MM.1S (cell line): ENCODE measurements around the gene BYSL.

Experiments used
- DNase-seq: peaks from one replicate; pipeline ENCODE4 v3.0.0-alpha.2; 2015
- H2AFZ ChIP-seq: fragments of 300-600 bp; sonication (generic); 2 replicates; pipeline ENCODE4 v1.6.0; 2016; ENCODE audit warnings: antibody characterized with exemption, low read length
- H3F3A ChIP-seq: fragments of 300-600 bp; sonication (generic); 2 replicates; pipeline ENCODE4 v1.6.1; 2016; ENCODE audit warnings: mild to moderate bottlenecking, antibody characterized with exemption, low read length, moderate library complexity, mixed read lengths; ENCODE audit not compliant: insufficient read depth
- H3K27ac ChIP-seq: fragments of 300-600 bp; sonication (generic); 2 replicates; pipeline ENCODE4 v1.5.1; 2016; ENCODE audit warnings: mild to moderate bottlenecking, low read length
- H3K27me3 ChIP-seq: fragments of 300-600 bp; sonication (generic); replicated peaks from 2 replicates; pipeline ENCODE4 v1.6.0; 2016; ENCODE audit warnings: low read length; ENCODE audit not compliant: insufficient read depth
- H3K36me3 ChIP-seq: fragments of 300-600 bp; sonication (generic); replicated peaks from 2 replicates; pipeline ENCODE4 v1.6.1; 2016; ENCODE audit warnings: mild to moderate bottlenecking, low read length, mixed read lengths; ENCODE audit not compliant: insufficient read depth
- H3K4me1 ChIP-seq: fragments of 300-600 bp; sonication (generic); 2 replicates; pipeline ENCODE4 v1.6.1; 2016; ENCODE audit warnings: low read length, mixed read lengths
- H3K4me2 ChIP-seq: fragments of 300-600 bp; sonication (generic); 2 replicates; pipeline ENCODE4 v1.6.0; 2016; ENCODE audit warnings: low read depth, low read length
- H3K4me3 ChIP-seq: fragments of 300-600 bp; sonication (generic); 2 replicates; pipeline ENCODE4 v1.5.1; 2016; ENCODE audit warnings: low read length, mixed read lengths
- H3K79me2 ChIP-seq: fragments of 300-600 bp; sonication (generic); 2 replicates; pipeline ENCODE4 v1.6.1; 2016; ENCODE audit warnings: mixed run types, low read length, mixed read lengths
- H3K9ac ChIP-seq: fragments of 300-600 bp; sonication (generic); 2 replicates; pipeline ENCODE4 v1.6.1; 2016; ENCODE audit warnings: low read length, mixed read lengths
- H3K9me2 ChIP-seq: fragments of 300-600 bp; sonication (generic); replicated peaks from 2 replicates; pipeline ENCODE4 v1.6.1; 2016; ENCODE audit warnings: mild to moderate bottlenecking, low read length, mixed read lengths; ENCODE audit not compliant: insufficient read depth
- H3K9me3 ChIP-seq: fragments of 300-600 bp; sonication (generic); replicated peaks from 2 replicates; pipeline ENCODE4 v1.6.1; 2016; ENCODE audit warnings: mild to moderate bottlenecking, low read length, mixed read lengths; ENCODE audit not compliant: insufficient read depth
- H4K20me1 ChIP-seq: fragments of 300-600 bp; sonication (generic); 2 replicates; pipeline ENCODE4 v1.6.1; 2016; ENCODE audit warnings: mild to moderate bottlenecking, low read length, moderate library complexity, mixed read lengths; ENCODE audit not compliant: insufficient read depth
- CTCF ChIP-seq: fragments of 300-600 bp; sonication (generic); IDR thresholded peaks from 2 replicates; pipeline ENCODE4 v1.5.1; 2016; ENCODE audit warnings: antibody characterized with exemption, low read length, mixed read lengths
- EZH2 ChIP-seq: fragments of 300-600 bp; sonication (generic); optimal IDR thresholded peaks from 2 replicates; pipeline ENCODE3; 2017; ENCODE audit warnings: low read depth, mild to moderate bottlenecking, antibody characterized with exemption, low read length, mixed read lengths
- EZH2phosphoT487 ChIP-seq: fragments of 300-600 bp; sonication (generic); IDR thresholded peaks from 2 replicates; pipeline ENCODE4 v1.6.1; 2018; ENCODE audit warnings: antibody characterized with exemption, low read length

BYSL gene

DNA sequence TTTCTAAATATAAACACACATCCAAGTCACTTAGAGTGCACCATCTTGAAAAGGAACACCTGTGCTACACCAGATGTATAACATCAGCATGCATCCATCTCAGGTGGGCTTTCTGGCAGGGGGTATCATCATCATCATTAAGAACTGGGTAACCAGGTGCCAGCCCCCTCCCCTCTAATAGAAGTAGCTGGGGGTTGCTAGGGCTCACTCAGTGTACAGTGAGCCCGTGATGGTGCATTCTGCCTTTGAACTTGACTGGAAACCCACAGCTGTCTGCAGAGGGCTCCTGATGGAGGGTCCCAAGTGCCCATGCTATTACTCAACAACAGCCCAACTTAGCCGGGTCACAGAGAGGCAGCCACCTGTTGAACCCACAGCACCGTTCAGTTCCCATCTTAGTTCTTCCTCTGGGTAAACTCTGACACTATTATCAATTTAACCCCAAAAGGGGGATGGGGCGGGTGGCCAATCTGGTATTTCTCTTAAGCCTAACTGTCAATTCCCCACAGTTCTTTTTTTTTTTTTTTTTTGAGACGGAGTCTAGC, 53.1 kb downstream of the BYSL start:
- no peaks in the 10 kb centered on the region for H4K20me1 ChIP-seq
- H3K36me3 ChIP-seq = no peaks in the 10 kb centered on the region
- no peak overlapping the region for H2AFZ ChIP-seq
- H3K4me2 ChIP-seq = no peak overlapping the region
- H3K9ac ChIP-seq = no peak overlapping the region
- H3K9me3 ChIP-seq = no peaks in the 10 kb centered on the region
- no peaks in the 10 kb centered on the region for H3K4me1 ChIP-seq
- no peak overlapping the region for H3K4me3 ChIP-seq
- H3K27me3 ChIP-seq = no peaks in the 10 kb centered on the region
- H3K79me2 ChIP-seq = no peaks in the 10 kb centered on the region
- TF ChIP-seq CTCF (no peak), EZH2phosphoT487 (no peak), EZH2 (no peak)
- no peak overlapping the region for H3K27ac ChIP-seq
- no peaks in the 10 kb centered on the region for H3F3A ChIP-seq
- DNase-seq = no peak
- no peaks in the 10 kb centered on the region for H3K9me2 ChIP-seq

- Histone ChIP-seq H3K27ac (no peak overlapping the region), H3K79me2 (no peaks in the 10 kb centered on the region), H3K27me3 (no peaks in the 10 kb centered on the region), H2AFZ (no peak overlapping the region), H4K20me1 (no peaks in the 10 kb centered on the region), H3K4me1 (no peaks in the 10 kb centered on the region), H3K4me3 (no peak overlapping the region), H3K36me3 (no peaks in the 10 kb centered on the region), H3K4me2 (no peak overlapping the region), H3F3A (no peaks in the 10 kb centered on the region), H3K9me3 (no peaks in the 10 kb centered on the region), H3K9ac (no peak overlapping the region), H3K9me2 (no peaks in the 10 kb centered on the region)
- no peak for DNase-seq
- TF ChIP-seq EZH2phosphoT487 (no peak), EZH2 (no peak), CTCF (no peak)
Measured at GRCh38 chr6:41975276-41975675, 54.0 kb downstream of the BYSL start.

GRCh38 chr6:41976794-41977484, 55.6 kb downstream of the BYSL start:
- Histone ChIP-seq H3K9me2 (no peaks in the 10 kb centered on the region), H3K4me3 (no peak overlapping the region), H3K27me3 (no peaks in the 10 kb centered on the region), H3K9me3 (no peaks in the 10 kb centered on the region), H3K9ac (no peak overlapping the region), H3K36me3 (no peaks in the 10 kb centered on the region), H3K4me1 (no peaks in the 10 kb centered on the region), H3K79me2 (no peaks in the 10 kb centered on the region), H2AFZ (no peak overlapping the region), H3K4me2 (no peak overlapping the region), H4K20me1 (no peaks in the 10 kb centered on the region), H3K27ac (no peak overlapping the region), H3F3A (no peaks in the 10 kb centered on the region)
- DNase-seq = no peak
- no peak for TF ChIP-seq CTCF
- no peak for TF ChIP-seq EZH2phosphoT487
- TF ChIP-seq EZH2 = no peak
